HepG2 (cell line): ENCODE results near the gene EXOC6B. TPM values are rescaled to one million over a fixed set of nuclear protein-coding genes. Genes with fewer than 3 reads are reported as not detected.

Experiments
- ARNT ChIP-seq: fragments of 450-650 bp; IDR thresholded peaks from 2 replicates; pipeline ENCODE4 v1.6.1; 2017
- ATF7 ChIP-seq, 2 experiments: fragments of 450-650 bp in 1 of 2; sonication (generic) in 1 of 2; formaldehyde crosslinking in 1 of 2; IDR thresholded peaks; 2 replicates each; pipeline versions ENCODE4 v1.4.0 to v1.6.1; 2016 to 2020; ENCODE audit warnings: antibody characterized with exemption in 1 of 2, mild to moderate bottlenecking in 1 of 2, missing genetic modification reagents in 1 of 2
- HDAC1 ChIP-seq: sonication (generic); formaldehyde crosslinking; IDR thresholded peaks from 2 replicates; pipeline ENCODE4 v1.5.1; 2020; ENCODE audit warnings: mild to moderate bottlenecking, missing genetic modification reagents
- HES4 ChIP-seq: sonication (generic); formaldehyde crosslinking; IDR thresholded peaks from 2 replicates; pipeline ENCODE4 v1.9.0; 2021; ENCODE audit warnings: mild to moderate bottlenecking, missing genetic modification reagents, borderline replicate concordance
- REST ChIP-seq, 2 experiments: IDR thresholded peaks; 2 replicates each; pipeline ENCODE4 v1.6.1; 2011 to 2012; ENCODE audit warnings: low read length in 2 of 2, borderline replicate concordance in 1 of 2, low read depth in 1 of 2, mild to moderate bottlenecking in 1 of 2, moderate library complexity in 1 of 2
- RFX5 ChIP-seq: IDR thresholded peaks from 2 replicates; pipeline ENCODE4 v1.6.1; 2011; ENCODE audit warnings: low read depth, low read length, improper control_type of control experiment
- SNAPC2 ChIP-seq: sonication (generic); formaldehyde crosslinking; IDR thresholded peaks from 2 replicates; pipeline ENCODE4 v1.8.1; 2022; ENCODE audit warnings: mild to moderate bottlenecking, missing genetic modification reagents
- ZEB1 ChIP-seq: IDR thresholded peaks from 2 replicates; pipeline ENCODE4 v1.6.1; 2012; ENCODE audit warnings: mild to moderate bottlenecking, low read depth, inconsistent platforms; ENCODE audit not compliant: insufficient replicate concordance
- ZNF101 ChIP-seq: sonication (generic); formaldehyde crosslinking; IDR thresholded peaks from 2 replicates; pipeline ENCODE4 v1.4.0; 2020; ENCODE audit warnings: mild to moderate bottlenecking, low read depth, missing genetic modification reagents, borderline replicate concordance
- ZNF3 ChIP-seq: IDR thresholded peaks from 2 replicates; pipeline ENCODE4 v1.7.0; 2017; ENCODE audit warnings: inconsistent platforms
- ZNF329 ChIP-seq: sonication (generic); formaldehyde crosslinking; IDR thresholded peaks from 2 replicates; pipeline ENCODE4 v1.9.0; 2021; ENCODE audit warnings: low read depth, mild to moderate bottlenecking, missing genetic modification reagents
- ZNF451 ChIP-seq: sonication (generic); formaldehyde crosslinking; IDR thresholded peaks from 2 replicates; pipeline ENCODE4 v1.5.0; 2020; ENCODE audit warnings: mild to moderate bottlenecking, missing genetic modification reagents
- ZNF546 ChIP-seq: sonication (generic); formaldehyde crosslinking; conservative IDR thresholded peaks from 2 replicates; pipeline ENCODE4 v1.8.1; 2023; ENCODE audit warnings: mild to moderate bottlenecking, missing genetic modification reagents
- ZNF562 ChIP-seq: sonication (generic); formaldehyde crosslinking; IDR thresholded peaks from 2 replicates; pipeline ENCODE4 v1.8.0; 2022; ENCODE audit warnings: missing genetic modification reagents, borderline replicate concordance
- ZNF598 ChIP-seq: sonication (generic); formaldehyde crosslinking; IDR thresholded peaks from 2 replicates; pipeline ENCODE4 v1.5.1; 2020; ENCODE audit warnings: mild to moderate bottlenecking, missing genetic modification reagents, borderline replicate concordance
- ZNF674 ChIP-seq: sonication (generic); formaldehyde crosslinking; IDR thresholded peaks from 2 replicates; pipeline ENCODE4 v1.5.0; 2020; ENCODE audit warnings: low read depth, mild to moderate bottlenecking, missing genetic modification reagents
- ZNF724P ChIP-seq: sonication (generic); formaldehyde crosslinking; IDR thresholded peaks from 2 replicates; pipeline ENCODE4 v1.8.0; 2022; ENCODE audit warnings: missing genetic modification reagents, borderline replicate concordance
- polyA plus RNA-seq, 8 experiments: library from polyadenylated mRNA; depleted of rRNA in 3 of 8; stranded (reverse) in 7 of 8; unstranded in 1 of 8; fragments of >200 nt; fragmentation: Illumina TruSeq in 4 of 8; extraction: Trizol in 4 of 8; gene quantifications; 2 replicates each; pipeline versions ENCODE4 v1.2.1 to v1.2.3, GENCODE V29; 2011 to 2016; ENCODE audit warnings: low read depth in 4 of 8, missing spikeins in 1 of 8, mixed read lengths in 1 of 8; ENCODE audit not compliant: insufficient read depth in 1 of 8
- total RNA-seq, 5 experiments: library from RNA; depleted of rRNA; stranded (reverse); fragments of >200 nt; fragmentation: Illumina TruSeq; extraction: Trizol; gene quantifications; 2 replicates each; pipeline ENCODE4 v1.2.3, GENCODE V29; 2016; ENCODE audit warnings: low read depth in 1 of 5
- TF ChIP-seq, protein P1 (sequence below): sonication (generic); formaldehyde crosslinking; IDR thresholded peaks from 2 replicates; pipeline ENCODE4 v1.4.0; 2020; ENCODE audit warnings: mild to moderate bottlenecking, missing genetic modification reagents
- TF ChIP-seq, protein P2 (sequence below): sonication (generic); formaldehyde crosslinking; IDR thresholded peaks from 2 replicates; pipeline ENCODE4 v1.5.1; 2020; ENCODE audit warnings: mild to moderate bottlenecking, missing genetic modification reagents, borderline replicate concordance

Gene EXOC6B
- total and polyA plus RNA-seq, 2 of the 13 experiments (the other 11 are each of a cell fraction or from before 2014, with no cell fraction given), result 9.1 to 15.9 TPM

DNA sequence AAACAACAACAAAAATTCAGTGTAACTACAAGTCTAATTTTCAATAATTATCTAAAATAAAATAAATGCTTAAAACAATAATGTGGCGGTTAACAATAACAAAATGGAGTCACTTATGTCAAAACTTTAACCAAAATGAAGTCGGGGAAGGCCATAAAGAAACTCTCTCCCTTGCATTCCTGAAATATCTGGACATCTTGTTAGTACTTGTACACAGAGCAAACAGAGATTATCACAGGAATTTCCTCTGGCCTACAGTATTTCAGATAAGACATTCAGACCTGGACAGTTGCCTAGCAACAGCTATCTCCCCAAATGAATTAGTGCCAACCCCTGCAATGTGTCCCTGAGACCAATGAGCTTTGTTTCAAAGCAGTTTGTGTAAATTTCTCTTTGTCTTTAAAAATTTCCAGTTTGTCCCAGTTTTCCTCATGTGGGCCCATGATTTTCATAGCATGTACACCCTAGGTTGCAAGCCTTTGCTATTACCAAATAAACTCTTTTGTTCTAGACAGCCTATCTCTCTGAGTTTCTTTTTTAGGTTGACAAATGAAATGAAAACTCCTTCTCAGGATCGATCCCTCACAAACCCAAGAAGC lies 68.6 kb downstream of the EXOC6B start (continued):
- TF ChIP-seq SNAPC2, result peak; percentile 60; the same call in 1 of the 2 replicates
- TF ChIP-seq, protein P1, sequence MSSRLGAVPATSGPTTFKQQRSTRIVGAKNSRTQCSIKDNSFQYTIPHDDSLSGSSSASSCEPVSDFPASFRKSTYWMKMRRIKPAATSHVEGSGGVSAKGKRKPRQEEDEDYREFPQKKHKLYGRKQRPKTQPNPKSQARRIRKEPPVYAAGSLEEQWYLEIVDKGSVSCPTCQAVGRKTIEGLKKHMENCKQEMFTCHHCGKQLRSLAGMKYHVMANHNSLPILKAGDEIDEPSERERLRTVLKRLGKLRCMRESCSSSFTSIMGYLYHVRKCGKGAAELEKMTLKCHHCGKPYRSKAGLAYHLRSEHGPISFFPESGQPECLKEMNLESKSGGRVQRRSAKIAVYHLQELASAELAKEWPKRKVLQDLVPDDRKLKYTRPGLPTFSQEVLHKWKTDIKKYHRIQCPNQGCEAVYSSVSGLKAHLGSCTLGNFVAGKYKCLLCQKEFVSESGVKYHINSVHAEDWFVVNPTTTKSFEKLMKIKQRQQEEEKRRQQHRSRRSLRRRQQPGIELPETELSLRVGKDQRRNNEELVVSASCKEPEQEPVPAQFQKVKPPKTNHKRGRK (CRISPR knock-in tag), result no peak
- TF ChIP-seq HES4 (CRISPR knock-in tag), result no peak
- TF ChIP-seq ZNF674 (CRISPR knock-in tag), result no peak
- no peak for TF ChIP-seq ZNF329 (CRISPR knock-in tag)
- no peak for TF ChIP-seq ARNT
- TF ChIP-seq ZNF598 (CRISPR knock-in tag), result no peak
- TF ChIP-seq, protein P2, sequence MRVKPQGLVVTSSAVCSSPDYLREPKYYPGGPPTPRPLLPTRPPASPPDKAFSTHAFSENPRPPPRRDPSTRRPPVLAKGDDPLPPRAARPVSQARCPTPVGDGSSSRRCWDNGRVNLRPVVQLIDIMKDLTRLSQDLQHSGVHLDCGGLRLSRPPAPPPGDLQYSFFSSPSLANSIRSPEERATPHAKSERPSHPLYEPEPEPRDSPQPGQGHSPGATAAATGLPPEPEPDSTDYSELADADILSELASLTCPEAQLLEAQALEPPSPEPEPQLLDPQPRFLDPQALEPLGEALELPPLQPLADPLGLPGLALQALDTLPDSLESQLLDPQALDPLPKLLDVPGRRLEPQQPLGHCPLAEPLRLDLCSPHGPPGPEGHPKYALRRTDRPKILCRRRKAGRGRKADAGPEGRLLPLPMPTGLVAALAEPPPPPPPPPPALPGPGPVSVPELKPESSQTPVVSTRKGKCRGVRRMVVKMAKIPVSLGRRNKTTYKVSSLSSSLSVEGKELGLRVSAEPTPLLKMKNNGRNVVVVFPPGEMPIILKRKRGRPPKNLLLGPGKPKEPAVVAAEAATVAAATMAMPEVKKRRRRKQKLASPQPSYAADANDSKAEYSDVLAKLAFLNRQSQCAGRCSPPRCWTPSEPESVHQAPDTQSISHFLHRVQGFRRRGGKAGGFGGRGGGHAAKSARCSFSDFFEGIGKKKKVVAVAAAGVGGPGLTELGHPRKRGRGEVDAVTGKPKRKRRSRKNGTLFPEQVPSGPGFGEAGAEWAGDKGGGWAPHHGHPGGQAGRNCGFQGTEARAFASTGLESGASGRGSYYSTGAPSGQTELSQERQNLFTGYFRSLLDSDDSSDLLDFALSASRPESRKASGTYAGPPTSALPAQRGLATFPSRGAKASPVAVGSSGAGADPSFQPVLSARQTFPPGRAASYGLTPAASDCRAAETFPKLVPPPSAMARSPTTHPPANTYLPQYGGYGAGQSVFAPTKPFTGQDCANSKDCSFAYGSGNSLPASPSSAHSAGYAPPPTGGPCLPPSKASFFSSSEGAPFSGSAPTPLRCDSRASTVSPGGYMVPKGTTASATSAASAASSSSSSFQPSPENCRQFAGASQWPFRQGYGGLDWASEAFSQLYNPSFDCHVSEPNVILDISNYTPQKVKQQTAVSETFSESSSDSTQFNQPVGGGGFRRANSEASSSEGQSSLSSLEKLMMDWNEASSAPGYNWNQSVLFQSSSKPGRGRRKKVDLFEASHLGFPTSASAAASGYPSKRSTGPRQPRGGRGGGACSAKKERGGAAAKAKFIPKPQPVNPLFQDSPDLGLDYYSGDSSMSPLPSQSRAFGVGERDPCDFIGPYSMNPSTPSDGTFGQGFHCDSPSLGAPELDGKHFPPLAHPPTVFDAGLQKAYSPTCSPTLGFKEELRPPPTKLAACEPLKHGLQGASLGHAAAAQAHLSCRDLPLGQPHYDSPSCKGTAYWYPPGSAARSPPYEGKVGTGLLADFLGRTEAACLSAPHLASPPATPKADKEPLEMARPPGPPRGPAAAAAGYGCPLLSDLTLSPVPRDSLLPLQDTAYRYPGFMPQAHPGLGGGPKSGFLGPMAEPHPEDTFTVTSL, result peak; percentile 74; the same call in 1 of the 2 replicates
- TF ChIP-seq ATF7 (IDR thresholded peaks at IDR 0.05), result no peak
- TF ChIP-seq ATF7 (CRISPR knock-in tag; IDR thresholded peaks at IDR 0.05), result no peak
- no peak for TF ChIP-seq ZNF3
- peak; percentile 69; the same call in 1 of the 2 replicates for TF ChIP-seq HDAC1 (CRISPR knock-in tag)
- TF ChIP-seq RFX5, result peak; percentile 53; the same call in 1 of the 2 replicates
- no peak for TF ChIP-seq ZNF451 (CRISPR knock-in tag)
- peak; percentile 62 for TF ChIP-seq ZEB1
- TF ChIP-seq REST (IDR thresholded peaks at IDR 0.05; ENCODE audit: borderline replicate concordance in 1 of 2, low read depth in 1 of 2, low read length in 2 of 2), result peak in 1 of 2 experiments; percentile 23; a peak in 1 of 4 replicates
- no peak for TF ChIP-seq ZNF562 (CRISPR knock-in tag)
- no peak for TF ChIP-seq ZNF546 (CRISPR knock-in tag)
- no peak for TF ChIP-seq ZNF724P (CRISPR knock-in tag)
- TF ChIP-seq ZNF101 (CRISPR knock-in tag), result no peak
